CD4-positive, CD25-positive, alpha-beta regulatory T cell (primary cell): ENCODE data around the gene USF1. TPM values are rescaled to one million over a fixed set of nuclear protein-coding genes. Genes with fewer than 3 reads are reported as not detected.

Experiments
- ATAC-seq, 2 donors: fragments of 150-1000 bp; cut with Tn5 transposase; one replicate each; pipeline ENCODE4 v1.10.0; 2021; ENCODE audit warnings: low read depth in 2 of 2, moderate number of reproducible peaks in 2 of 2, moderate library complexity in 1 of 2
- DNase-seq, 3 donors: peaks; one replicate each; pipeline versions ENCODE4 v3.0.0 to v3.0.0-alpha.2; 2012 to 2022; ENCODE audit warnings: mixed read lengths in 1 of 3
- H3K27ac ChIP-seq: one replicate; pipeline ENCODE4 v1.7.0; 2013; ENCODE audit warnings: mild to moderate bottlenecking, low read length; ENCODE audit not compliant: insufficient read depth, poor library complexity, severe bottlenecking
- H3K27me3 ChIP-seq: one replicate; pipeline ENCODE4 v1.7.0; 2013; ENCODE audit warnings: low read length; ENCODE audit not compliant: control insufficient read depth, insufficient read depth
- H3K36me3 ChIP-seq: one replicate; pipeline ENCODE4 v1.7.0; 2013; ENCODE audit warnings: mild to moderate bottlenecking, low read length, moderate library complexity; ENCODE audit not compliant: control insufficient read depth, insufficient read depth
- H3K4me1 ChIP-seq: 2 replicates; pipeline ENCODE4 v1.7.0; 2013; ENCODE audit warnings: mild to moderate bottlenecking, low read length; ENCODE audit not compliant: insufficient read depth, control insufficient read depth, poor library complexity, severe bottlenecking
- H3K4me3 ChIP-seq: one replicate; pipeline ENCODE4 v1.7.0; 2013; ENCODE audit warnings: low read depth, mild to moderate bottlenecking, low read length, moderate library complexity
- H3K9me3 ChIP-seq, 2 experiments: 1 replicate in 1 of 2; 2 replicates in 1 of 2; pipeline ENCODE4 v1.7.0; 2013; ENCODE audit warnings: low read length in 2 of 2, mild to moderate bottlenecking in 1 of 2, moderate library complexity in 1 of 2; ENCODE audit not compliant: control insufficient read depth in 2 of 2
- H3K27ac Mint-ChIP-seq, 3 donors: one replicate each; pipeline ENCODE4 v1.8.0; 2020 to 2022; ENCODE audit warnings: mild to moderate bottlenecking in 3 of 3, mixed read lengths in 3 of 3, moderate library complexity in 2 of 3
- H3K27me3 Mint-ChIP-seq: one replicate; pipeline ENCODE4 v1.8.0; 2022; ENCODE audit warnings: mild to moderate bottlenecking, mixed read lengths
- H3K36me3 Mint-ChIP-seq: one replicate; pipeline ENCODE4 v1.8.0; 2020; ENCODE audit warnings: mixed read lengths
- H3K4me1 Mint-ChIP-seq, 4 donors: one replicate each; pipeline ENCODE4 v1.8.0; 2020 to 2022; ENCODE audit warnings: mixed read lengths in 4 of 4, mild to moderate bottlenecking in 1 of 4
- H3K4me3 Mint-ChIP-seq, 4 donors: one replicate each; pipeline ENCODE4 v1.8.0; 2020 to 2022; ENCODE audit warnings: mild to moderate bottlenecking in 4 of 4, mixed read lengths in 4 of 4, moderate library complexity in 3 of 4
- H3K9me3 Mint-ChIP-seq, 7 donors: one replicate each; pipeline ENCODE4 v1.8.0; 2020 to 2022; ENCODE audit warnings: mixed read lengths in 7 of 7, mild to moderate bottlenecking in 3 of 7, moderate library complexity in 2 of 7
- polyA plus RNA-seq, 4 donors: library from polyadenylated mRNA; unstranded; fragments of 300-500 nt; fragmentation: Illumina TruSeq; gene quantifications; one replicate each; pipeline ENCODE4 v1.2.3, GENCODE V29; 2021
- total RNA-seq: library from RNA; stranded (reverse); gene quantifications from one replicate; pipeline ENCODE4 v1.2.3, GENCODE V29; 2022

Gene USF1
- total and polyA plus RNA-seq, 5 donors from 2014 or later = 4.2 to 102 (median 6.2) TPM

- no peaks in the 10 kb centered on the region for H3K36me3 ChIP-seq
- no peak overlapping the region for H3K4me3 ChIP-seq
- Mint-ChIP-seq H3K9me3 (no peaks in the 10 kb centered on the region), H3K4me1 (peaks cover 0 to 5% (median 1%) of the 10 kb centered on the region in 4 donors), H3K4me3 (no peak overlapping the region), H3K27me3 (no peaks in the 10 kb centered on the region), H3K36me3 (no peaks in the 10 kb centered on the region), H3K27ac (no peak overlapping the region)
- no peaks in the 10 kb centered on the region for H3K27me3 ChIP-seq
- H3K27ac ChIP-seq = no peak overlapping the region
- no peaks in the 10 kb centered on the region for H3K4me1 ChIP-seq
- ATAC-seq (no peak), DNase-seq (no peak)
- no peaks in the 10 kb centered on the region for H3K9me3 ChIP-seq
Observed at GRCh38 chr1:161089938-161090337, 44.2 kb upstream of the USF1 start.

DNA sequence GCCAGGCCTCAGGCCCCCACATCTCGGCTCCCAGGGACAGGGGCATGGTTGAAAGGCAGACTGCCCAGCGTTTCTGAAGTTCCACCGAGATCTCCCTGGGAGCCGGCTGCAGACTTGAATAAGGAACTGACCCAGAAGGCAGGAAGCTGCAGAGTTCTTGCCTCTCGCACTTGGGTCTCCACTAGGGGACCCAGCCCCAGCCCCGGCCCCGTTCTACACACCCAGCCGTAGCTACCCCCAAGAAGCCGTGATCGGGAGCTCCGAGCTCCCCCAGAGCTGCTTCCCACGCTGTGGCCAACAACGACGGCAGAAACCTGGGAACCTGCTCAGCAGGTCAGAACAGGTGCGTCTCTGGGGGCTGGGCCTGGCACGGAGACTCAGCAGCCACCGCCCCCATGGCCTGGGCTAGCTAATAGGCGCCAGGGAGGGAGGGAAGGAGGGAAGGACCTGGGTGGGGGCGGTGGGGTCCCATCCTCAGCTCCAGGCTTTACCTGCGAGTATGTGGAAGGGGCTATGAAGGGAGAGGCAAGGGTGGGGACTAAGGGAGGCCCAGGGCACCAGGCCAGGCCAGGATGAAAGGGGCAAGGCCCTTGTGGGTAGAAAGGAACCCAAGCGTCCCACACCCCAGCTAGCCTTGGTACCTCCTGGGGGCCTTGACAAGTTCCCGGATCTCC is 43.6 kb upstream of the USF1 start, which contains the start of gene NECTIN4:
Gene NECTIN4, minus strand, starts transcription at position 308 of the 674 bp plus-strand sequence. Its CDS starts 262 bp downstream, at position 46.
- no peak within 1 kb of the TSS for H3K27ac Mint-ChIP-seq
- DNase-seq (no peak), ATAC-seq (no peak)
- H3K9me3 ChIP-seq = no peaks in the 10 kb centered on the region
- no peaks in the 10 kb centered on the region for H3K4me1 ChIP-seq
- no peaks in the 10 kb centered on the region for H3K9me3 Mint-ChIP-seq
- peaks cover 0 to 5% (median 1%) of the 10 kb centered on the region in 4 donors for H3K4me1 Mint-ChIP-seq
- no peaks in the 10 kb centered on the region for H3K36me3 Mint-ChIP-seq
- no peak within 1 kb of the TSS for H3K4me3 ChIP-seq
- peak within 1 kb of the TSS in 1 of 4 donors; percentile 44 for H3K4me3 Mint-ChIP-seq
- H3K27ac ChIP-seq = no peak within 1 kb of the TSS
- H3K27me3 ChIP-seq = no peaks in the 10 kb centered on the region
- H3K27me3 Mint-ChIP-seq = no peaks in the 10 kb centered on the region
- H3K36me3 ChIP-seq = no peaks in the 10 kb centered on the region

DNA sequence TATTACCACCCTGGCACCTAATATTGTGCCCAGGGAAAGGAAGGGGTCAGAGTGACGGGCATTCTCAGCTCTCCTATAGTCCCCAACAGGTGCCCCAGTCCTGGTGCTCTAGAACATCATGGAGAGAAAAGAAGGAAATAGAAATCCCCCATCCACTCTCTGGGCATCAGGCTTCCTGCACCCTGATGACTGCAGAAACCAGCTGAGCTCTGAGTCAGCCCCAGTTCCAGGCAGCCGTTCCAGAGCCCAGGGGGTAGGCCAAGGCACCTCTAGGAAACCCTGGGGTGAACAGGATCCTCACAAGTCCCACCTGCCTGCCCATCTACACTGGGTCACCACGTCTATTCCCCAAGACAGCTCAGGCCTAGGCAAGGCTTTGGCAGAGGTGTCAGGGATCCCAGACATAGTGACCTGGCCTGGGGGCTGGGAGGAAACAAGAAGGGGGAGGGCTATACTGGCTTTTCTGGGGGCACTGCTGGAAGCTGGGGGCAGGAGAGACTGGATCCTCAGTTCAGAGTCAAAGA is 42.9 kb upstream of the USF1 start:
- ATAC-seq (no peak), DNase-seq (no peak)
- no peaks in the 10 kb centered on the region for H3K36me3 ChIP-seq
- Mint-ChIP-seq H3K4me1 (peaks cover 0 to 5% (median 1%) of the 10 kb centered on the region in 4 donors), H3K27ac (no peak overlapping the region), H3K27me3 (no peaks in the 10 kb centered on the region), H3K9me3 (no peaks in the 10 kb centered on the region), H3K36me3 (no peaks in the 10 kb centered on the region), H3K4me3 (no peak overlapping the region)
- no peaks in the 10 kb centered on the region for H3K4me1 ChIP-seq
- no peak overlapping the region for H3K4me3 ChIP-seq
- no peaks in the 10 kb centered on the region for H3K9me3 ChIP-seq
- H3K27ac ChIP-seq = no peak overlapping the region
- no peaks in the 10 kb centered on the region for H3K27me3 ChIP-seq

DNA sequence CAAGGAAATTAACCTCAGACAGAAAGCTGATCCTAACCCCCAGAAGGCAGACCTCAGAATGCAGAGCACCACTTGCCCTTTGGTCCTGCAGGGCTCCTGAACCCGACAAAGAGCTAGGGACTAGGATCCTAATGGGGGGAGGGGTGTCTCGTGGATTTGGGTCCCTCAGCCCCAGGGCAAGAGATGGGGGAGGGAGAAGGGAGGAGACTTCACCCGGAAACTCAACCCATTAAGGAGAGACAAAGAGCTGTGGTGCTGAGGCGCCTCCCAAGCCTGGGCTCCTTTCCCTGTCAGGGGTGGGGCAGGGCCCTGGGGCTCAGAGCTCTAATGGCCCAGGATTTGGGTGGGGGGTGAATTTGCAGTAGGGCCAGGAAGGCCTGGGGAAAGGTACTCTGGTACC is 40.7 kb upstream of the USF1 start:
- H3K36me3 Mint-ChIP-seq = no peaks in the 10 kb centered on the region
- H3K4me1 ChIP-seq = no peaks in the 10 kb centered on the region
- no peak overlapping the region for H3K4me3 Mint-ChIP-seq
- H3K27me3 Mint-ChIP-seq = no peaks in the 10 kb centered on the region
- no peaks in the 10 kb centered on the region for H3K27me3 ChIP-seq
- no peak overlapping the region for H3K4me3 ChIP-seq
- H3K9me3 Mint-ChIP-seq = no peaks in the 10 kb centered on the region
- H3K36me3 ChIP-seq = no peaks in the 10 kb centered on the region
- peaks cover 0 to 3% (median 1%) of the 10 kb centered on the region in 4 donors for H3K4me1 Mint-ChIP-seq
- H3K27ac ChIP-seq = no peak overlapping the region
- no peaks in the 10 kb centered on the region for H3K9me3 ChIP-seq
- ATAC-seq (no peak), DNase-seq (no peak)
- H3K27ac Mint-ChIP-seq = no peak overlapping the region

DNA sequence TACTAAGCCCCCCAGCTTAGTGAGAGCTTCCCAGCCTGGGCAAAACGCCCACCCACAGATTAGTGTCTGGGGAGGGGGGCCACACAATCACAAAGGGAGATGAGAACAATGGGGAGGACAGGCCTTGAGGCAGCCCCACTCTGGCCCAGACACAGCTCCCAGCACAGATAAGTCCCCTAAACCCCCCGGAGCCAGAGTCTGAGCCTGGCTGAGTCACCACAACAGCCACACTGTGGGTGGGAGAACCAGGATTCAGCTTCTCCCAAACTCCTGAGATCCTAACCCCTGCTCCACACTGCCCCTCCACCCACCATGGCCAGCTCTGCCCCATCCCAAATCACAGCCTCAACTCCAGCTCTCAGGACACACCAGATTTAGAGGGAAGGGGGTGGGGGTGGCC is 39.4 kb upstream of the USF1 start:
- H3K27ac Mint-ChIP-seq = no peak overlapping the region
- no peaks in the 10 kb centered on the region for H3K27me3 Mint-ChIP-seq
- ATAC-seq = no peak

GRCh38 chr1:161084597-161084988 is 38.8 kb upstream of the USF1 start:
- Histone ChIP-seq H3K36me3 (no peaks in the 10 kb centered on the region), H3K4me3 (no peak overlapping the region), H3K27me3 (no peaks in the 10 kb centered on the region), H3K4me1 (no peaks in the 10 kb centered on the region), H3K9me3 (no peaks in the 10 kb centered on the region), H3K27ac (no peak overlapping the region)
- H3K4me3 Mint-ChIP-seq = no peak overlapping the region
- no peaks in the 10 kb centered on the region for H3K27me3 Mint-ChIP-seq
- no peaks in the 10 kb centered on the region for H3K36me3 Mint-ChIP-seq
- H3K4me1 Mint-ChIP-seq = peaks cover 0 to 2% (median 0%) of the 10 kb centered on the region in 4 donors
- DNase-seq (no peak), ATAC-seq (no peak)
- no peaks in the 10 kb centered on the region for H3K9me3 Mint-ChIP-seq
- peak overlapping the region in 1 of 3 donors; percentile 25 for H3K27ac Mint-ChIP-seq

More for the DNA sequence above, 39.4 kb upstream of the USF1 start:
- no peaks in the 10 kb centered on the region for H3K4me1 ChIP-seq
- DNase-seq = no peak
- no peak overlapping the region for H3K4me3 ChIP-seq
- Mint-ChIP-seq H3K4me1 (peaks cover 0 to 2% (median 0%) of the 10 kb centered on the region in 4 donors), H3K36me3 (no peaks in the 10 kb centered on the region), H3K9me3 (no peaks in the 10 kb centered on the region), H3K4me3 (no peak overlapping the region)
- no peaks in the 10 kb centered on the region for H3K36me3 ChIP-seq
- no peak overlapping the region for H3K27ac ChIP-seq
- no peaks in the 10 kb centered on the region for H3K9me3 ChIP-seq
- no peaks in the 10 kb centered on the region for H3K27me3 ChIP-seq

DNA sequence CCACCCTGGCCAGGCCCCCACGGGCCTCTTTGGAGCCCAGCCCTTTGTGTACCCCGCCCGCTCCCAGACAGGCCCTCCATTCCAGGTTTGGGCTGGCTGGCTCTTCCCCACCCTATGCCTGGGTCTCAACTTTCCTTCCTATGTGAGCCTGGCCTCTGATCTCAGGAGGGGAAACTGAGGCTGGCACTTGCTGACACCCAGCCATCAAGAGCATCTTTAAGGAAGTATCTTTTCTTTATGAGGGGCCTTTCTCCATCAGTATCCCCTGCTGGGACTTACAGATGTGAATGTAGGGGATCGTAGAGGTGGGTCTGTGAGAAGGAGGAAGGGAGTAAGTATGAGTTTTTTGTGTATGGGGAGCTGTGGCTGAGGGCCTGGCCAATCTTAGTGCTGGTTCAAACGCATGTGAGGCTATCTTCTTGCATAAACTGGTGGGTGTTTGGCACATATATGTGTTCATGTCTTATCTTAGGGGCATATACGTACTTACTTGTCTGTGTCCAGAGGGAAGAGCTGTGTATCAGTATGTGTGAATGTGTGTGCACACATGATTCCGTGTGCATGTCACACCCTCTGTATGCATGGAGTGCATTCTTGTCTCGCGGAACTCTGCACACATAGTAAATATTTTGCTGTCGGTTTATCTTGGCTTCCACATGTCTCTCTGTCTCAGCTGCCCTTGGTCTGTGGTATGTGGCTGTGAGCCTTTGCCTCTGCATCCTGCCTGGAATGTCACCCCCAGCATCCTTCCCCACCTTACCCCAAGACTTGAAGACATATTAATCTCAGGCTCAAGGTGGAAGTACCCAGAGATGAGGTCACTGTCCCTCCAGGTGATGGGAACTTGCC is 38.2 kb upstream of the USF1 start:
- Mint-ChIP-seq H3K4me3 (no peak overlapping the region), H3K27ac (peak overlapping the region in 1 of 3 donors; percentile 25), H3K27me3 (no peaks in the 10 kb centered on the region), H3K9me3 (peaks cover 0 to 2% (median 0%) of the 10 kb centered on the region in 7 donors), H3K4me1 (peaks cover 0 to 2% (median 0%) of the 10 kb centered on the region in 4 donors), H3K36me3 (no peaks in the 10 kb centered on the region)
- Histone ChIP-seq H3K36me3 (no peaks in the 10 kb centered on the region), H3K4me3 (no peak overlapping the region), H3K4me1 (no peaks in the 10 kb centered on the region), H3K27me3 (no peaks in the 10 kb centered on the region), H3K9me3 (no peaks in the 10 kb centered on the region), H3K27ac (no peak overlapping the region)
- ATAC-seq = no peak
- no peak for DNase-seq
